KMS-11 (cell line): ENCODE measurements around the gene CPNE8.
A peak's percentile ranks its signal among the peaks of the same experiment; 100 is the strongest.

Experiments used
- H2AFZ ChIP-seq: fragments of 200-600 bp; sonication (generic); 2 replicates; pipeline ENCODE4 v1.6.1; 2016; ENCODE audit warnings: antibody characterized with exemption, mixed run types, low read depth
- H3K27ac ChIP-seq: fragments of 200-600 bp; sonication (generic); 2 replicates; pipeline ENCODE4 v1.6.1; 2016; ENCODE audit warnings: mild to moderate bottlenecking, mixed run types
- H3K27me3 ChIP-seq: fragments of 200-600 bp; sonication (generic); 2 replicates; pipeline ENCODE4 v1.6.1; 2017; ENCODE audit warnings: mild to moderate bottlenecking, low read depth, mixed run types, moderate library complexity; ENCODE audit not compliant: insufficient read depth
- H3K36me3 ChIP-seq: fragments of 200-600 bp; sonication (generic); 2 replicates; pipeline ENCODE4 v1.6.1; 2017; ENCODE audit warnings: mild to moderate bottlenecking, mixed run types; ENCODE audit not compliant: insufficient read depth
- H3K4me1 ChIP-seq: fragments of 200-600 bp; sonication (generic); 2 replicates; pipeline ENCODE4 v1.6.1; 2016; ENCODE audit warnings: mild to moderate bottlenecking, low read depth, mixed run types; ENCODE audit not compliant: poor library complexity, severe bottlenecking
- H3K4me2 ChIP-seq: fragments of 200-600 bp; sonication (generic); 2 replicates; pipeline ENCODE4 v1.7.0; 2016; ENCODE audit warnings: mild to moderate bottlenecking, mixed run types
- H3K4me3 ChIP-seq: fragments of 200-600 bp; sonication (generic); IDR thresholded peaks from 2 replicates; pipeline ENCODE4 v1.6.1; 2017; ENCODE audit warnings: low read depth, low read length, mixed read lengths; ENCODE audit not compliant: insufficient read depth
- H3K79me2 ChIP-seq: fragments of 200-600 bp; sonication (generic); 2 replicates; pipeline ENCODE4 v1.6.1; 2016; ENCODE audit warnings: low read depth, mixed run types; ENCODE audit not compliant: insufficient read depth
- H3K9ac ChIP-seq: fragments of 200-600 bp; sonication (generic); 2 replicates; pipeline ENCODE4 v1.6.1; 2016; ENCODE audit warnings: mild to moderate bottlenecking, mixed run types
- H4K20me1 ChIP-seq: fragments of 200-600 bp; sonication (generic); 2 replicates; pipeline ENCODE4 v1.6.1; 2016; ENCODE audit warnings: mild to moderate bottlenecking, mixed run types; ENCODE audit not compliant: insufficient read depth
- TF ChIP-seq, protein P1 (sequence below): fragments of 200-600 bp; sonication (generic); conservative IDR thresholded peaks from 2 replicates; pipeline ENCODE4 v1.6.1; 2017; ENCODE audit warnings: low read depth, mild to moderate bottlenecking, antibody characterized with exemption, low read length, moderate library complexity, mixed read lengths

The CPNE8 gene

DNA sequence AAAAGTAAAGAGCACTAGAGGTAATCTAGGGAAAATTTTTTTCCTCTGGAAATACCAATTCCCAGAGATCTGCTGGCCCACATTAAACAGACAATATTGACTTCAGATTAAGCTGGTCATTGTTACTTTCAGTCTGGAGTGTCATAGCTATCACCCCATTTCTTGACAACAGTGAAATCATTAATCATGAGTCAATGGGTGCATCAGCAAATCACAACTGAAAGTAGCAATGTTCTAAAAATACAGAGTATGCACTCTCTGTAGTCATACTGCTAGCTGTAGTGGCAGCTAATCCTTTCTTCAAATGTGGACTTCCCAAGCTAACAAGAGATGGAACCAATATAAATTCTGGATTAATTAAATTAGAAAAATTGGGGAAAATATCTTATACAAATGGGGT, 129.9 kb downstream of the CPNE8 start:
- TF ChIP-seq, protein P1, sequence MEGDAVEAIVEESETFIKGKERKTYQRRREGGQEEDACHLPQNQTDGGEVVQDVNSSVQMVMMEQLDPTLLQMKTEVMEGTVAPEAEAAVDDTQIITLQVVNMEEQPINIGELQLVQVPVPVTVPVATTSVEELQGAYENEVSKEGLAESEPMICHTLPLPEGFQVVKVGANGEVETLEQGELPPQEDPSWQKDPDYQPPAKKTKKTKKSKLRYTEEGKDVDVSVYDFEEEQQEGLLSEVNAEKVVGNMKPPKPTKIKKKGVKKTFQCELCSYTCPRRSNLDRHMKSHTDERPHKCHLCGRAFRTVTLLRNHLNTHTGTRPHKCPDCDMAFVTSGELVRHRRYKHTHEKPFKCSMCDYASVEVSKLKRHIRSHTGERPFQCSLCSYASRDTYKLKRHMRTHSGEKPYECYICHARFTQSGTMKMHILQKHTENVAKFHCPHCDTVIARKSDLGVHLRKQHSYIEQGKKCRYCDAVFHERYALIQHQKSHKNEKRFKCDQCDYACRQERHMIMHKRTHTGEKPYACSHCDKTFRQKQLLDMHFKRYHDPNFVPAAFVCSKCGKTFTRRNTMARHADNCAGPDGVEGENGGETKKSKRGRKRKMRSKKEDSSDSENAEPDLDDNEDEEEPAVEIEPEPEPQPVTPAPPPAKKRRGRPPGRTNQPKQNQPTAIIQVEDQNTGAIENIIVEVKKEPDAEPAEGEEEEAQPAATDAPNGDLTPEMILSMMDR: no peak
- Histone ChIP-seq H3K36me3 (no peaks in the 10 kb centered on the region), H3K4me3 (no peak overlapping the region), H3K4me2 (peak overlapping the region; percentile 49), H3K9ac (no peak overlapping the region; the same call in 1 of the 2 replicates), H2AFZ (no peak overlapping the region), H3K27me3 (no peaks in the 10 kb centered on the region), H4K20me1 (no peaks in the 10 kb centered on the region), H3K4me1 (peaks cover 52% of the 10 kb centered on the region), H3K27ac (peak overlapping the region; percentile 47), H3K79me2 (no peaks in the 10 kb centered on the region)

DNA sequence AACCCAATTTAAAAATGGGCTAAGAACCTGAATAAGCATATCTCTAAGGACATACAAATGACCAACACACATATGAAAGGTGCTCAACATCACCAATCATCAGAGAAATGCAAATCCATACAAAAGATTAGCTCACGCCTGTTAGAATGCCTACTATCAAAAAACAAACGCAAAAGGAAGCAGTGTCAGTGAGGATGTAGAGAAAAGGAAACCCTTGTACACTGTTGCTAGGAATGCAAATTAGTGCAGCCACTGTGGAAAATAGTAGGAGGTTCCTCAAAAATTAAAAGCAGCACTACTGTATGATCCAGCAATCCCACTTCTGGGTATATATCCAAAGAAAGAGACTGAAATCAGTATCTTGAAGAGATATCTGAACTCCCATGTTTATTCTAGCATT, 133.0 kb downstream of the CPNE8 start:
- Histone ChIP-seq H3K27me3 (no peaks in the 10 kb centered on the region), H3K4me1 (peaks cover 52% of the 10 kb centered on the region), H3K4me3 (no peak overlapping the region), H3K4me2 (peak overlapping the region; percentile 75), H3K36me3 (no peaks in the 10 kb centered on the region), H4K20me1 (no peaks in the 10 kb centered on the region), H3K27ac (no peak overlapping the region; the same call in 1 of the 2 replicates), H2AFZ (no peak overlapping the region), H3K79me2 (no peaks in the 10 kb centered on the region), H3K9ac (no peak overlapping the region)
- TF ChIP-seq, protein P1: no peak

DNA sequence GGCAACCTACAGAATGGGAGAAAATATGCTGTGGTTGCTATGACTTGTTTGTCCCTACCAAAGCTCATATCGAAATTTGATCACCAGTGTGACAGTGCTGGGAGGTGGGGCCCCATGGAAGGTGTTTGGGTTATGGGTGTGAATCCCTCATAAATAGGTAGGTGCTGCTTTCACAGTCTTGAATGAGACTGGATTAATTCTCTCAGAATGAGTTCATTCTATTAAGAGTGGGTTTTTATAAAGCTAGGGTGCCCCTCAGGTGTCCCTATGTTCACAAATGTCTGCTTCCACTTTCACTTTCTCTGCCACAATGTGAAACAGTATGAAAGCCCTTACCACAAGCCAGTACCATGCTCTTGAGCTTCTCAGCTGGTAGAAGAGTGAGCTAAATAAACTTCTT, 133.5 kb downstream of the CPNE8 start:
- TF ChIP-seq, protein P1: no peak
- Histone ChIP-seq H3K4me2 (peak overlapping the region; percentile 75), H3K4me1 (peaks cover 50% of the 10 kb centered on the region), H3K9ac (no peak overlapping the region), H3K4me3 (no peak overlapping the region), H3K27ac (peak overlapping the region; percentile 4; the same call in 1 of the 2 replicates), H3K27me3 (no peaks in the 10 kb centered on the region), H2AFZ (no peak overlapping the region), H3K79me2 (no peaks in the 10 kb centered on the region), H3K36me3 (no peaks in the 10 kb centered on the region), H4K20me1 (no peaks in the 10 kb centered on the region)

DNA sequence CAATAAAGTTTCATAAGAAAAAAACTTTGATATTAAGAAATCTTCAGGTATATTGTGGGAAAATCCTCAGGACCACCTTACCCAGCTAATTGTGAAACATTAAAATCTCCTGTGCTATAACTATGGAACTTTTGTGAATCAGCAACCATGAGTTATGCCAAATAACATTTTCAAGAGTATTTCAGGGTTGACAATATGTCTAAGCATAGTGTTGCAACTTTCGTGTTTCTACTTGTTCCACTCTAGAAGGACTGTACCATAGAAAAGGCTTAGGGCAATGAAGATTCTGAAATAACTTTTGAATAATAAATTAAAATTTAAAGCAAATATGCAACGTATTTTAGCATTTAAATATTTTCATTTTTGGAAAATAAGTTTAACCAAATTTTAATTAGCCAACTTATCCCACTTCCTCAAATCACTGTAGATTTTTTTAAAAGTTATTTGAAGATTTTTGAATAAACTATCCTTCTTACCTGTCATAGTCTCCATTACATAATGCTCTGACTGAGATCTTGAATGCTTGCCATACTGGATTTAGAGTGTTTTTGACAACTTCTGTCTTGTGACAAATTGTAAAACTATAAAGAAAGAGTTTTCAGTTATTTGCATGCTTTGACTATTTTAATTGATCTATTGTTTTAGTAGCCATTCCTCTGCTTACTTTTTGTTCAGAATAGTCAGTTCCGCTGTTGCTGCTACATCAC, 143.6 kb downstream of the CPNE8 start:
- no peak overlapping the region for H3K4me2 ChIP-seq
- H2AFZ ChIP-seq: no peak overlapping the region
- no peak overlapping the region; the same call in 1 of the 2 replicates for H3K9ac ChIP-seq
- TF ChIP-seq, protein P1: no peak
- H4K20me1 ChIP-seq: no peaks in the 10 kb centered on the region
- no peak overlapping the region for H3K27ac ChIP-seq
- H3K4me1 ChIP-seq: no peaks in the 10 kb centered on the region
- H3K4me3 ChIP-seq: no peak overlapping the region
- H3K36me3 ChIP-seq: no peaks in the 10 kb centered on the region
- H3K27me3 ChIP-seq: no peaks in the 10 kb centered on the region
- H3K79me2 ChIP-seq: no peaks in the 10 kb centered on the region
